Measurements from ENCODE around the gene RACGAP1.
"Not testable (repeated sequence)": the region's sequence is repeated elsewhere in the genome, so short reads cannot be mapped to it uniquely, and the experiment has no call there.

The RACGAP1 gene

GRCh38 chr12:50024805-50025186 is 498 bp downstream of the RACGAP1 start:
- DNase-seq: no peak

GRCh38 chr12:50024227-50024626 is 1.1 kb downstream of the RACGAP1 start:
- DNase-seq: no peak

- no peak for DNase-seq
Measured at GRCh38 chr12:50022903-50023302, 2.4 kb downstream of the RACGAP1 start.

- DNase-seq: no peak
Measured at GRCh38 chr12:50021031-50021430, 4.3 kb downstream of the RACGAP1 start.

- no peak for DNase-seq
Measured at GRCh38 chr12:50019524-50019923, 5.8 kb downstream of the RACGAP1 start.

- DNase-seq: no peak
Measured at GRCh38 chr12:50018968-50019367, 6.3 kb downstream of the RACGAP1 start.

- DNase-seq: no peak
Measured at GRCh38 chr12:50018154-50018553, 7.1 kb downstream of the RACGAP1 start.

GRCh38 chr12:50017641-50018040 is 7.7 kb downstream of the RACGAP1 start:
- no peak for DNase-seq

GRCh38 chr12:50016501-50017475 is 8.5 kb downstream of the RACGAP1 start:
- no peak for DNase-seq

- DNase-seq: no peak
Measured at GRCh38 chr12:50014342-50014741, 11.0 kb downstream of the RACGAP1 start.

- no peak for DNase-seq
Measured at GRCh38 chr12:50013361-50014147, 11.7 kb downstream of the RACGAP1 start.

GRCh38 chr12:50006754-50007442 is 18.4 kb downstream of the RACGAP1 start:
- no peak for DNase-seq

GRCh38 chr12:50006280-50006679 is 19.0 kb downstream of the RACGAP1 start:
- DNase-seq: no peak

- no peak for DNase-seq
Measured at GRCh38 chr12:50005175-50005574, 20.1 kb downstream of the RACGAP1 start.

GRCh38 chr12:50004696-50005095 is 20.6 kb downstream of the RACGAP1 start:
- DNase-seq: no peak

GRCh38 chr12:50003595-50003994 is 21.7 kb downstream of the RACGAP1 start:
- DNase-seq: no peak

- DNase-seq: peak; percentile 55
Measured at GRCh38 chr12:49998453-49998852, 26.8 kb downstream of the RACGAP1 start.

- no peak for DNase-seq
Measured at GRCh38 chr12:49990273-49990672, 35.0 kb downstream of the RACGAP1 start.

- DNase-seq: not testable (repeated sequence)
Measured at GRCh38 chr12:49989400-49989799, 35.9 kb downstream of the RACGAP1 start.

- DNase-seq: no peak
Measured at GRCh38 chr12:49987625-49988303, 37.5 kb downstream of the RACGAP1 start.

- not testable (repeated sequence) for DNase-seq
Measured at GRCh38 chr12:49986476-49986875, 38.8 kb downstream of the RACGAP1 start.

GRCh38 chr12:49985981-49986380 is 39.3 kb downstream of the RACGAP1 start:
- DNase-seq: no peak

Measured in islet precursor cell (in vitro differentiated cells).